ENCODE measurements around the gene SCP2. TPM values are rescaled to one million over a fixed set of nuclear protein-coding genes. Genes with fewer than 3 reads are reported as not detected.

SCP2 gene
- total and polyA plus RNA-seq, 2 of the 4 experiments (the other 2 are of a cell fraction): 70.4 to 83.1 TPM

DNA sequence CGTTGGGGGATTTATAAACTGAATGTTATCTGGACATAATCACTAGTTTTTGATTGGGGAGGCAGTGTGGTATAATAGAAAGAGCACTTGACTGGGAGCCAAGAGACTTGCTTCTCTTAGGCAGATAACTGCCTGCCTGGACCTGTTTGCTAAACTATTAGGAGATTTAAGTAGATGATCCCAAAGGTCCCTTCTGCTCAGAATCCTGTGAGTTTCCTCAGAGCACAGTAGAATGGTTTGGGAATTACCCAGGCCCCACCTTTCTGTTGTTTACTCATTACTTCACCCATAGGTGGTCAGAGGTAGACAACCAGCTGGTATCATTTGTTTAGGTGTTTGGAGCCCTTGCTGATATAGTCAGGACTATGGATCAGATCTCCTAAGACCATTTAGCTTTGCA, 124.6 kb downstream of the SCP2 start:
- H2BK5ac ChIP-seq (ENCODE audit: low read depth, low read length, poor library complexity, severe bottlenecking): no peak overlapping the region
- H3K23ac ChIP-seq (ENCODE audit: low read depth, low read length): no peak overlapping the region
- H3K9ac ChIP-seq (ENCODE audit: low read depth, low read length): no peak overlapping the region
- H3K18ac ChIP-seq (ENCODE audit: low read depth, low read length): no peak overlapping the region
- TF ChIP-seq CEBPB (IDR thresholded peaks at IDR 0.05; ENCODE audit: low read depth, low read length) (no peak), POLR2A (IDR thresholded peaks at IDR 0.05; ENCODE audit: low read depth, low read length) (no peak), RCOR1 (IDR thresholded peaks at IDR 0.05; ENCODE audit: insufficient replicate concordance, low read length) (no peak), SMC3 (IDR thresholded peaks at IDR 0.05; ENCODE audit: low read depth, low read length) (no peak), MXI1 (IDR thresholded peaks at IDR 0.05; ENCODE audit: borderline replicate concordance, low read depth, low read length) (no peak), RAD21 (IDR thresholded peaks at IDR 0.05; ENCODE audit: low read length) (no peak), FOS (IDR thresholded peaks at IDR 0.05; ENCODE audit: low read depth, low read length) (no peak)
- TF ChIP-seq, protein P1, sequence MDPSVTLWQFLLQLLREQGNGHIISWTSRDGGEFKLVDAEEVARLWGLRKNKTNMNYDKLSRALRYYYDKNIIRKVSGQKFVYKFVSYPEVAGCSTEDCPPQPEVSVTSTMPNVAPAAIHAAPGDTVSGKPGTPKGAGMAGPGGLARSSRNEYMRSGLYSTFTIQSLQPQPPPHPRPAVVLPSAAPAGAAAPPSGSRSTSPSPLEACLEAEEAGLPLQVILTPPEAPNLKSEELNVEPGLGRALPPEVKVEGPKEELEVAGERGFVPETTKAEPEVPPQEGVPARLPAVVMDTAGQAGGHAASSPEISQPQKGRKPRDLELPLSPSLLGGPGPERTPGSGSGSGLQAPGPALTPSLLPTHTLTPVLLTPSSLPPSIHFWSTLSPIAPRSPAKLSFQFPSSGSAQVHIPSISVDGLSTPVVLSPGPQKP (IDR thresholded peaks at IDR 0.05; ENCODE audit: borderline replicate concordance, low read depth, low read length): no peak
- TF ChIP-seq, protein P2, sequence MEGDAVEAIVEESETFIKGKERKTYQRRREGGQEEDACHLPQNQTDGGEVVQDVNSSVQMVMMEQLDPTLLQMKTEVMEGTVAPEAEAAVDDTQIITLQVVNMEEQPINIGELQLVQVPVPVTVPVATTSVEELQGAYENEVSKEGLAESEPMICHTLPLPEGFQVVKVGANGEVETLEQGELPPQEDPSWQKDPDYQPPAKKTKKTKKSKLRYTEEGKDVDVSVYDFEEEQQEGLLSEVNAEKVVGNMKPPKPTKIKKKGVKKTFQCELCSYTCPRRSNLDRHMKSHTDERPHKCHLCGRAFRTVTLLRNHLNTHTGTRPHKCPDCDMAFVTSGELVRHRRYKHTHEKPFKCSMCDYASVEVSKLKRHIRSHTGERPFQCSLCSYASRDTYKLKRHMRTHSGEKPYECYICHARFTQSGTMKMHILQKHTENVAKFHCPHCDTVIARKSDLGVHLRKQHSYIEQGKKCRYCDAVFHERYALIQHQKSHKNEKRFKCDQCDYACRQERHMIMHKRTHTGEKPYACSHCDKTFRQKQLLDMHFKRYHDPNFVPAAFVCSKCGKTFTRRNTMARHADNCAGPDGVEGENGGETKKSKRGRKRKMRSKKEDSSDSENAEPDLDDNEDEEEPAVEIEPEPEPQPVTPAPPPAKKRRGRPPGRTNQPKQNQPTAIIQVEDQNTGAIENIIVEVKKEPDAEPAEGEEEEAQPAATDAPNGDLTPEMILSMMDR (conservative IDR thresholded peaks at IDR 0.05; ENCODE audit: low read depth, low read length): no peak
- DNase-seq (no peak), ATAC-seq (ENCODE audit: low read depth) (no peak)
- no peak overlapping the region for H3K56ac ChIP-seq (ENCODE audit: extremely low read depth, insufficient read depth, low read length)
- H3K4ac ChIP-seq (ENCODE audit: low read depth, low read length): no peak overlapping the region
- H3K4me2 ChIP-seq (ENCODE audit: low read depth, low read length): no peak overlapping the region
- H3K4me1 ChIP-seq (ENCODE audit: control insufficient read depth, insufficient read depth, low read length): peaks cover 18% of the 10 kb centered on the region
- intact Hi-C loops (cut with micrococcal nuclease) (no loop called here), dilution Hi-C loops (cut with HindIII; ENCODE audit: low sequenced_read_pairs, unreplicated experiment) (no loop called here), in situ Hi-C loops (cut with MboI; ENCODE audit: low sequenced_read_pairs) (no loop called here)
- no peak overlapping the region for H3K14ac ChIP-seq (replicated peaks; ENCODE audit: low read depth, low read length)
- H4K5ac ChIP-seq (ENCODE audit: low read depth, low read length): no peak overlapping the region
- H2AFZ ChIP-seq (replicated peaks; ENCODE audit: low read length, poor library complexity): no peak overlapping the region
- H2BK120ac ChIP-seq (ENCODE audit: low read depth, low read length): no peak overlapping the region
- no peak overlapping the region for H2AK9ac ChIP-seq (replicated peaks; ENCODE audit: low read depth, low read length, poor library complexity)
- peaks cover 15% of the 10 kb centered on the region for H3K9me1 ChIP-seq (ENCODE audit: insufficient read depth, low read length)
- H2AK5ac ChIP-seq (ENCODE audit: low read depth, low read length): no peak overlapping the region
- H2BK20ac ChIP-seq (ENCODE audit: low read depth, low read length): no peak overlapping the region
- H3K9me3 ChIP-seq (ENCODE audit: control insufficient read depth, insufficient read depth, low read length): no peaks in the 10 kb centered on the region
- CTCF ChIA-PET: no interaction called here
- peaks cover 0 to 28% of the 10 kb centered on the region in 2 experiments; a peak in 2 of 4 replicates for H3K79me1 ChIP-seq (ENCODE audit: low read depth in 1 of 2, low read length in 2 of 2)
- POLR2A ChIA-PET (ENCODE audit: unreplicated experiment): no interaction called here
- H2BK15ac ChIP-seq (ENCODE audit: low read depth, low read length): no peak overlapping the region
- no peak overlapping the region for H3K4me3 ChIP-seq (ENCODE audit: insufficient read depth, low read depth, low read length)
- H3K27me3 ChIP-seq (ENCODE audit: control insufficient read depth, insufficient read depth, low read length): no peaks in the 10 kb centered on the region
- 18% methylated on average over 1 of the region's 1 CpG; no CpG with 5 or more reads in 1 of the 2 experiments for WGBS, 2 experiments (ENCODE audit: extremely low coverage in 2 of 2, insufficient read length in 1 of 2)
- peaks cover 12% of the 10 kb centered on the region for H3K36me3 ChIP-seq (ENCODE audit: control insufficient read depth, insufficient read depth, low read length)
- H3K27ac ChIP-seq (ENCODE audit: insufficient read depth, low read length): no peak overlapping the region
- H4K8ac ChIP-seq (ENCODE audit: low read depth in 2 of 2, low read length in 2 of 2): no peak overlapping the region
- H4K91ac ChIP-seq (ENCODE audit: insufficient read depth, low read depth, low read length): no peak overlapping the region
- no peaks in the 10 kb centered on the region for H4K20me1 ChIP-seq (ENCODE audit: insufficient read depth, low read length)
- BruUV-seq (replicated peaks): no TSS peak
